ENCODE measurements around the gene CYP27A1. TPM values are rescaled to one million over a fixed set of nuclear protein-coding genes. Genes with fewer than 3 reads are reported as not detected.

Gene CYP27A1
- total RNA-seq, 4 donors from 2014 or later: 1.7 to 11.2 (median 6.4) TPM

DNA sequence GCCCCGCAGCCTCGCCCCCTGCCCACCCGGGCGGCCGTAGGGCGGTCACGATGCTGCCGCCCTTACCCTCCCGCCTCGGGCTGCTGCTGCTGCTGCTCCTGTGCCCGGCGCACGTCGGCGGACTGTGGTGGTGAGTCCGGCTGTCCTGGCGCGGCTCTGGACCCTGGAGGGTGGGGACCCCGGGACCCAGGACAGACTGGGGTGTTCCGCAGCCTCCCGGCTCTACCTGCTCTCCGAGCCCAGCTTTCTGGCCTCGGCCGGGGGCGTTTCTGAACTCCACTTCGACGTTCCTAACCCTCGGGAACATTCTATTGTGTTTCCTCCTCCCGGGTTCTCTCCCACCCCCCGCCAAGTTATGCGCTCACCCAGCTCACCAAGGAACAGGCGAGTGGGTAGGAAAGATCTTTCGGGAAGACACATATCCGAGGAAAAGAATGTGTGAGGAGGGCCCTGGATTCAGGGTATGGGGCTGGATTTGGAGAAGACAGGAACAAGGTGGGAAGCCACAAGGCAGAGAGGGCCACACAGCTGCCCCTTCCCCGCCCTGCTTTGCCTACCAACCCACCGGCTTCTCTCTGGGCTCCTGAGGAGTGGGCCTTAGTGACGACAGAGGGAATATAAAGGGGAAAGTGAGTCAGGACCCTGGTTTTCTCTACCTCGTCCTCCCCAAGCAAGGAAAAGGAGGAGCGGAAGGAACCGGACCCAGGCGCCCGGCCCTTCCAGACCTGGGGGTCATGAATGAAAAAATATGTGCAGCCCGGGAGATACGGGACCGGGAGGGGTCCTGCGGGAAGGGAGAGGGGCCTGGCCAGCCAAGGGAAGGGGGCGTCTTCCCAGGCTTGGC is 78.3 kb downstream of the CYP27A1 start:
- Histone ChIP-seq H3K27me3 (peaks cover 23 to 100% (median 37%) of the 10 kb centered on the region in 4 donors), H3K4me1 (peaks cover 15 to 35% (median 21%) of the 10 kb centered on the region in 3 donors), H3K4me3 (peak overlapping the region; percentile 20 to 64 (median 40)), H3K9me3 (no peaks in the 10 kb centered on the region), H3K27ac (peak overlapping the region in 2 of 4 donors; percentile 30 to 59), H3K36me3 (no peaks in the 10 kb centered on the region)
- intact Hi-C loops (cut with DNase I): no loop called here
- WGBS, 2 donors: 2 to 3% methylated on average over 13 to 15 of the region's 47 CpGs
- TF ChIP-seq, protein P1, sequence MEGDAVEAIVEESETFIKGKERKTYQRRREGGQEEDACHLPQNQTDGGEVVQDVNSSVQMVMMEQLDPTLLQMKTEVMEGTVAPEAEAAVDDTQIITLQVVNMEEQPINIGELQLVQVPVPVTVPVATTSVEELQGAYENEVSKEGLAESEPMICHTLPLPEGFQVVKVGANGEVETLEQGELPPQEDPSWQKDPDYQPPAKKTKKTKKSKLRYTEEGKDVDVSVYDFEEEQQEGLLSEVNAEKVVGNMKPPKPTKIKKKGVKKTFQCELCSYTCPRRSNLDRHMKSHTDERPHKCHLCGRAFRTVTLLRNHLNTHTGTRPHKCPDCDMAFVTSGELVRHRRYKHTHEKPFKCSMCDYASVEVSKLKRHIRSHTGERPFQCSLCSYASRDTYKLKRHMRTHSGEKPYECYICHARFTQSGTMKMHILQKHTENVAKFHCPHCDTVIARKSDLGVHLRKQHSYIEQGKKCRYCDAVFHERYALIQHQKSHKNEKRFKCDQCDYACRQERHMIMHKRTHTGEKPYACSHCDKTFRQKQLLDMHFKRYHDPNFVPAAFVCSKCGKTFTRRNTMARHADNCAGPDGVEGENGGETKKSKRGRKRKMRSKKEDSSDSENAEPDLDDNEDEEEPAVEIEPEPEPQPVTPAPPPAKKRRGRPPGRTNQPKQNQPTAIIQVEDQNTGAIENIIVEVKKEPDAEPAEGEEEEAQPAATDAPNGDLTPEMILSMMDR (IDR thresholded peaks at IDR 0.05): no peak
- TF ChIP-seq POLR2A (IDR thresholded peaks at IDR 0.05): no peak
- DNase-seq: no peak

GRCh38 chr2:218860950-218861381 is 79.0 kb downstream of the CYP27A1 start:
- intact Hi-C loops (cut with DNase I): no loop called here
- Histone ChIP-seq H3K9me3 (no peaks in the 10 kb centered on the region), H3K36me3 (no peaks in the 10 kb centered on the region), H3K27ac (peak overlapping the region in 2 of 4 donors; percentile 0 to 59), H3K4me1 (peaks cover 15 to 43% (median 21%) of the 10 kb centered on the region in 3 donors), H3K27me3 (peaks cover 23 to 100% (median 35%) of the 10 kb centered on the region in 4 donors), H3K4me3 (peak overlapping the region in 3 of 4 donors; percentile 31 to 64 (median 50))
- WGBS, 2 donors: 1 to 3% methylated on average over 12 to 19 of the region's 21 CpGs
- DNase-seq: no peak
- no peak for TF ChIP-seq POLR2A (IDR thresholded peaks at IDR 0.05)
- TF ChIP-seq, protein P1 (IDR thresholded peaks at IDR 0.05): no peak

- 62 to 74% methylated on average over 6 to 7 of the region's 7 CpGs for WGBS, 2 donors
- Histone ChIP-seq H3K27ac (no peak overlapping the region), H3K9me3 (no peaks in the 10 kb centered on the region), H3K4me1 (peaks cover 15 to 46% (median 21%) of the 10 kb centered on the region in 3 donors), H3K27me3 (peaks cover 23 to 100% (median 35%) of the 10 kb centered on the region in 4 donors), H3K36me3 (no peaks in the 10 kb centered on the region), H3K4me3 (no peak overlapping the region)
- intact Hi-C loops (cut with DNase I): no loop called here
- TF ChIP-seq, protein P1 (IDR thresholded peaks at IDR 0.05): no peak
- no peak for TF ChIP-seq POLR2A (IDR thresholded peaks at IDR 0.05)
- no peak for DNase-seq
Observed at GRCh38 chr2:218861645-218862318, 79.8 kb downstream of the CYP27A1 start.

- DNase-seq: no peak
- Histone ChIP-seq H3K4me1 (peaks cover 15 to 46% (median 21%) of the 10 kb centered on the region in 3 donors), H3K36me3 (no peaks in the 10 kb centered on the region), H3K9me3 (no peaks in the 10 kb centered on the region), H3K27ac (no peak overlapping the region), H3K27me3 (peaks cover 18 to 100% (median 31%) of the 10 kb centered on the region in 4 donors), H3K4me3 (no peak overlapping the region)
- WGBS, 2 donors: 56 to 67% methylated on average over 2 to 3 of the region's 3 CpGs
- intact Hi-C loops (cut with DNase I): no loop called here
- TF ChIP-seq, protein P1 (IDR thresholded peaks at IDR 0.05): no peak
- no peak for TF ChIP-seq POLR2A (IDR thresholded peaks at IDR 0.05)
Observed at GRCh38 chr2:218863021-218863520, 81.1 kb downstream of the CYP27A1 start.

Other genes with a start within 250 kb of the CYP27A1 start
- 10 to 100 TPM in 1 of 4 donors, 1 to 10 TPM in 3; 6.0 to 10.9 (median 7.8) TPM for gene USP37, start 213.8 kb upstream of the CYP27A1 start, total RNA-seq
- gene CNOT9, start 213.3 kb upstream of the CYP27A1 start, total RNA-seq: 10 to 100 TPM; 30.4 to 58.3 (median 40.0) TPM
- 1 to 10 TPM; 2.7 to 7.1 (median 4.0) TPM for gene PLCD4, start 174.2 kb upstream of the CYP27A1 start, total RNA-seq
- 10 to 100 TPM; 10.8 to 23.1 (median 20.0) TPM for gene ZNF142, start 122.5 kb upstream of the CYP27A1 start, total RNA-seq
- gene BCS1L, start 122.5 kb upstream of the CYP27A1 start, total RNA-seq: 10 to 100 TPM; 29.9 to 34.0 (median 30.6) TPM
- 10 to 100 TPM in 3 of 4 donors, 1 to 10 TPM in 1; 9.6 to 17.4 (median 15.7) TPM for gene RNF25, start 110.1 kb upstream of the CYP27A1 start, total RNA-seq
- 10 to 100 TPM in 2 of 4 donors, 1 to 10 TPM in 2; 5.8 to 27.8 (median 10.4) TPM for gene STK36, start 110.1 kb upstream of the CYP27A1 start, total RNA-seq
- gene TTLL4, start 71.3 kb upstream of the CYP27A1 start, total RNA-seq: 10 to 100 TPM; 12.8 to 17.5 (median 15.6) TPM
- not detected for gene PRKAG3, start 49.7 kb downstream of the CYP27A1 start, total RNA-seq
- gene WNT6, start 77.7 kb downstream of the CYP27A1 start, total RNA-seq: under 1 TPM in 2 of 4 donors, not detected in 2; 0.73 to 0.76 TPM
- 10 to 100 TPM in 2 of 4 donors, 1 to 10 TPM in 2; 8.0 to 19.1 (median 11.9) TPM for gene WNT10A, start 98.7 kb downstream of the CYP27A1 start, total RNA-seq
- not detected for gene CDK5R2, start 177.5 kb downstream of the CYP27A1 start, total RNA-seq
- gene FEV, start 203.0 kb downstream of the CYP27A1 start, total RNA-seq: 1 to 10 TPM in 1 of 4 donors, not detected in 3; 2.1 TPM
- not detected for gene CRYBA2, start 211.3 kb downstream of the CYP27A1 start, total RNA-seq